GM19468 (cell line): Measurements from ENCODE around the gene GPR3.

Experiments used
- ATAC-seq: cut with Tn5 transposase; IDR thresholded peaks from one replicate; pipeline ENCODE4 v1.9.1; 2021; ENCODE audit warnings: mild to moderate bottlenecking, moderate library complexity, moderate number of reproducible peaks; ENCODE audit not compliant: unreplicated experiment; ENCODE audit errors: extremely low read depth

Gene GPR3

GRCh38 chr1:27358038-27358927, 34.1 kb upstream of the GPR3 start:
- no peak for ATAC-seq

- ATAC-seq = no peak
Observed at GRCh38 chr1:27358928-27359313, 33.5 kb upstream of the GPR3 start.

- ATAC-seq = no peak
Observed at GRCh38 chr1:27359822-27360158, 32.6 kb upstream of the GPR3 start.

- ATAC-seq = no peak
Observed at GRCh38 chr1:27360159-27361043, 32.0 kb upstream of the GPR3 start.

- ATAC-seq = no peak
Observed at GRCh38 chr1:27361044-27361402, 31.4 kb upstream of the GPR3 start.

- no peak for ATAC-seq
Observed at GRCh38 chr1:27361553-27361952, 30.9 kb upstream of the GPR3 start.

GRCh38 chr1:27363766-27364695, 28.4 kb upstream of the GPR3 start:
- ATAC-seq = no peak

- no peak for ATAC-seq
Observed at GRCh38 chr1:27364696-27365371, 27.6 kb upstream of the GPR3 start.

- no peak for ATAC-seq
Observed at GRCh38 chr1:27365372-27366112, 26.9 kb upstream of the GPR3 start.

- ATAC-seq = no peak
Observed at GRCh38 chr1:27366113-27366410, 26.4 kb upstream of the GPR3 start.

GRCh38 chr1:27366411-27367159, 25.8 kb upstream of the GPR3 start, which contains the start of gene MAP3K6:
MAP3K6 (minus strand) TSS chr1:27366961; CDS start chr1:27366597, 364 bp downstream.
- no peak for ATAC-seq

- ATAC-seq = no peak
Observed at GRCh38 chr1:27367160-27367650, 25.2 kb upstream of the GPR3 start.

GRCh38 chr1:27368869-27369582, 23.4 kb upstream of the GPR3 start:
- ATAC-seq = no peak

GRCh38 chr1:27372022-27372807, 20.2 kb upstream of the GPR3 start:
- ATAC-seq = no peak

GRCh38 chr1:27372808-27373690, 19.4 kb upstream of the GPR3 start:
- ATAC-seq = no peak
